GM12891 (cell line): Measurements from ENCODE around the gene MEI4.

Source experiments
- PAX5 ChIP-seq: IDR thresholded peaks from 2 replicates; pipeline ENCODE4 v1.6.1; 2011; ENCODE audit warnings: low read length, moderate library complexity, mild to moderate bottlenecking; ENCODE audit not compliant: insufficient read depth, severe bottlenecking
- POLR2A ChIP-seq: IDR thresholded peaks from 2 replicates; pipeline ENCODE4 v1.6.1; 2011; ENCODE audit warnings: low read depth, low read length, control low read depth
- POLR2AphosphoS5 ChIP-seq: IDR thresholded peaks from 2 replicates; pipeline ENCODE4 v1.6.1; 2011; ENCODE audit warnings: low read depth, low read length, control low read depth
- SPI1 ChIP-seq: IDR thresholded peaks from 2 replicates; pipeline ENCODE4 v1.6.1; 2011; ENCODE audit warnings: low read depth, low read length, control low read depth
- TAF1 ChIP-seq: IDR thresholded peaks from 2 replicates; pipeline ENCODE4 v1.6.1; 2011; ENCODE audit warnings: low read depth, low read length, control low read depth

GRCh38 chr6:77624515-77624914 is 28.3 kb upstream of the MEI4 start:
- TF ChIP-seq POLR2A (no peak), POLR2AphosphoS5 (no peak), TAF1 (no peak), SPI1 (no peak), PAX5 (no peak)
